Measurements from ENCODE around the gene SLC6A6. TPM values are rescaled to one million over a fixed set of nuclear protein-coding genes. Genes with fewer than 3 reads are reported as not detected.

SLC6A6 gene
- total RNA-seq, 2 experiments from 2014 or later = 27.8 to 31.2 TPM

GRCh38 chr3:14463330-14464140 lies 61.1 kb downstream of the SLC6A6 start:
- TF ChIP-seq CTCF (IDR thresholded peaks at IDR 0.05) = no peak
- Mint-ChIP-seq H3K4me3 (no peak overlapping the region), H3K4me1 (ENCODE audit: low read depth) (no peaks in the 10 kb centered on the region), H3K27ac (no peak overlapping the region), H3K36me3 (ENCODE audit: low read depth) (peaks cover 57% of the 10 kb centered on the region), H3K27me3 (no peaks in the 10 kb centered on the region), H3K9me3 (no peaks in the 10 kb centered on the region)
- no peaks in the 10 kb centered on the region for H3K27me3 ChIP-seq (ENCODE audit: control insufficient read depth in 1 of 2, insufficient read depth in 2 of 2, low read length in 2 of 2)
- intact Hi-C loops (cut with DNase I, micrococcal nuclease) = loop anchor here in 1 of 2 experiments (10.0 kb wide), 1 partner anchor 809 kb away; no protein-coding TSS in a partner anchor
- DNase-seq (no peak), ATAC-seq (ENCODE audit: poor library complexity) (no peak)
- H3K4me3 ChIP-seq (ENCODE audit: low read length) = no peak overlapping the region
- H3K9me3 ChIP-seq (ENCODE audit: control insufficient read depth in 1 of 2, insufficient read depth in 1 of 2, low read length in 2 of 2) = no peaks in the 10 kb centered on the region
- peaks cover 84% of the 10 kb centered on the region for H3K36me3 ChIP-seq (ENCODE audit: insufficient read depth, low read length)
- ChIA-PET CTCF (interaction anchor here (2.9 kb wide), 1 partner anchor 61 kb away, joined by 15 read pairs; the partner anchor contains the start of gene SLC6A6), POLR2A (no interaction called here)
- no peak overlapping the region for H3K27ac ChIP-seq (ENCODE audit: low read depth in 1 of 2, low read length in 2 of 2)
- H3K4me1 ChIP-seq (ENCODE audit: insufficient read depth, low read length) = no peaks in the 10 kb centered on the region

- no peak for DNase-seq
- Mint-ChIP-seq H3K4me3 (no peak overlapping the region), H3K27me3 (no peaks in the 10 kb centered on the region), H3K36me3 (ENCODE audit: low read depth) (peaks cover 56% of the 10 kb centered on the region), H3K9me3 (no peaks in the 10 kb centered on the region), H3K4me1 (ENCODE audit: low read depth) (no peaks in the 10 kb centered on the region), H3K27ac (no peak overlapping the region)
- Histone ChIP-seq H3K27ac (ENCODE audit: low read depth in 1 of 2, low read length in 2 of 2) (no peak overlapping the region), H3K4me3 (ENCODE audit: low read length) (no peak overlapping the region), H3K9me3 (ENCODE audit: control insufficient read depth in 1 of 2, insufficient read depth in 1 of 2, low read length in 2 of 2) (no peaks in the 10 kb centered on the region), H3K27me3 (ENCODE audit: control insufficient read depth in 1 of 2, insufficient read depth in 2 of 2, low read length in 2 of 2) (no peaks in the 10 kb centered on the region), H3K4me1 (ENCODE audit: insufficient read depth, low read length) (no peaks in the 10 kb centered on the region), H3K36me3 (ENCODE audit: insufficient read depth, low read length) (peaks cover 84% of the 10 kb centered on the region)
- TF ChIP-seq CTCF (IDR thresholded peaks at IDR 0.05) = no peak
- ChIA-PET CTCF (interaction anchor here (2.9 kb wide), 1 partner anchor 62 kb away, joined by 15 read pairs; the partner anchor contains the start of gene SLC6A6), POLR2A (no interaction called here)
- intact Hi-C loops (cut with DNase I, micrococcal nuclease) = loop anchor here in 1 of 2 experiments (10.0 kb wide), 1 partner anchor 809 kb away; no protein-coding TSS in a partner anchor
- no peak for ATAC-seq (ENCODE audit: poor library complexity)
These were observed 61.7 kb downstream of the SLC6A6 start for GRCh38 chr3:14464141-14464465.

- no peaks in the 10 kb centered on the region for H3K27me3 Mint-ChIP-seq
- CTCF ChIA-PET = no interaction called here
- Histone ChIP-seq H3K36me3 (ENCODE audit: insufficient read depth, low read length) (peaks cover 84% of the 10 kb centered on the region), H3K27ac (ENCODE audit: low read depth in 1 of 2, low read length in 2 of 2) (no peak overlapping the region), H3K27me3 (ENCODE audit: control insufficient read depth in 1 of 2, insufficient read depth in 2 of 2, low read length in 2 of 2) (no peaks in the 10 kb centered on the region), H3K9me3 (ENCODE audit: control insufficient read depth in 1 of 2, insufficient read depth in 1 of 2, low read length in 2 of 2) (no peaks in the 10 kb centered on the region), H3K4me1 (ENCODE audit: insufficient read depth, low read length) (no peaks in the 10 kb centered on the region), H3K4me3 (ENCODE audit: low read length) (no peak overlapping the region)
- POLR2A ChIA-PET = no interaction called here
- H3K4me1 Mint-ChIP-seq (ENCODE audit: low read depth) = no peaks in the 10 kb centered on the region
- intact Hi-C loops (cut with DNase I, micrococcal nuclease) = loop anchor here in 1 of 2 experiments (10.0 kb wide), 1 partner anchor 810 kb away; no protein-coding TSS in a partner anchor
- H3K36me3 Mint-ChIP-seq (ENCODE audit: low read depth) = peaks cover 52% of the 10 kb centered on the region
- no peaks in the 10 kb centered on the region for H3K9me3 Mint-ChIP-seq
- no peak overlapping the region for H3K27ac Mint-ChIP-seq
- ATAC-seq (ENCODE audit: poor library complexity) = no peak
- no peak for TF ChIP-seq CTCF (IDR thresholded peaks at IDR 0.05)
- no peak overlapping the region for H3K4me3 Mint-ChIP-seq
- no peak for DNase-seq
These were observed 62.1 kb downstream of the SLC6A6 start for GRCh38 chr3:14464521-14464920.

Data from CD4-positive, alpha-beta T cell (primary cell).